ENCODE results near the gene PDE4D.

DNA sequence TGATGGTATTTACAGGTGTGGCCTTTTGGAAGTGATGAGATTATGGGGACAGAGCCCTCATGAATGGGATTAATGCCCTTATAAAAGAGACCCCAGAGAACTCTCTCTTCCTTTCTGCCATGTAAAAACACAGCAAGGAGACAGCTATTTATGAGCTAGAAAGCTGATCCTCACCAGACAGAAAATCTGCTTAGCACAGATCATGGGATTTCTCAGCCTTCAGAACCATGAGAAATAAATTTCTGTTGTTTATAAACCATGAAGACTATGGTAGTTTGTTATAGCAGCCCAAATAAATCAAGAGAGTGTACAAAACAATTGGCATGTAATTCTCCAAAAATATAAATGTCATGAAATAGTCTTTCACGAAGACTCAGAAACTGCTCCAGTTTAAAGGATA is 211.0 kb downstream of the PDE4D start:
- TF ChIP-seq, protein P1, sequence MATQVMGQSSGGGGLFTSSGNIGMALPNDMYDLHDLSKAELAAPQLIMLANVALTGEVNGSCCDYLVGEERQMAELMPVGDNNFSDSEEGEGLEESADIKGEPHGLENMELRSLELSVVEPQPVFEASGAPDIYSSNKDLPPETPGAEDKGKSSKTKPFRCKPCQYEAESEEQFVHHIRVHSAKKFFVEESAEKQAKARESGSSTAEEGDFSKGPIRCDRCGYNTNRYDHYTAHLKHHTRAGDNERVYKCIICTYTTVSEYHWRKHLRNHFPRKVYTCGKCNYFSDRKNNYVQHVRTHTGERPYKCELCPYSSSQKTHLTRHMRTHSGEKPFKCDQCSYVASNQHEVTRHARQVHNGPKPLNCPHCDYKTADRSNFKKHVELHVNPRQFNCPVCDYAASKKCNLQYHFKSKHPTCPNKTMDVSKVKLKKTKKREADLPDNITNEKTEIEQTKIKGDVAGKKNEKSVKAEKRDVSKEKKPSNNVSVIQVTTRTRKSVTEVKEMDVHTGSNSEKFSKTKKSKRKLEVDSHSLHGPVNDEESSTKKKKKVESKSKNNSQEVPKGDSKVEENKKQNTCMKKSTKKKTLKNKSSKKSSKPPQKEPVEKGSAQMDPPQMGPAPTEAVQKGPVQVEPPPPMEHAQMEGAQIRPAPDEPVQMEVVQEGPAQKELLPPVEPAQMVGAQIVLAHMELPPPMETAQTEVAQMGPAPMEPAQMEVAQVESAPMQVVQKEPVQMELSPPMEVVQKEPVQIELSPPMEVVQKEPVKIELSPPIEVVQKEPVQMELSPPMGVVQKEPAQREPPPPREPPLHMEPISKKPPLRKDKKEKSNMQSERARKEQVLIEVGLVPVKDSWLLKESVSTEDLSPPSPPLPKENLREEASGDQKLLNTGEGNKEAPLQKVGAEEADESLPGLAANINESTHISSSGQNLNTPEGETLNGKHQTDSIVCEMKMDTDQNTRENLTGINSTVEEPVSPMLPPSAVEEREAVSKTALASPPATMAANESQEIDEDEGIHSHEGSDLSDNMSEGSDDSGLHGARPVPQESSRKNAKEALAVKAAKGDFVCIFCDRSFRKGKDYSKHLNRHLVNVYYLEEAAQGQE (IDR thresholded peaks at IDR 0.05; ENCODE audit: low read depth, low read length), result no peak
- TF ChIP-seq KDM1A (IDR thresholded peaks at IDR 0.05; ENCODE audit: borderline replicate concordance) (no peak), HCFC1 (IDR thresholded peaks at IDR 0.05; ENCODE audit: low read length) (no peak), JUNB (IDR thresholded peaks at IDR 0.05) (no peak), CHD1 (IDR thresholded peaks at IDR 0.05; ENCODE audit: low read depth, low read length) (no peak), EP300 (IDR thresholded peaks at IDR 0.05; ENCODE audit: borderline replicate concordance in 1 of 2, control insufficient read depth in 1 of 2, low read depth in 2 of 2, low read length in 2 of 2) (no peak), EZH2 (IDR thresholded peaks at IDR 0.05; ENCODE audit: borderline replicate concordance, control insufficient read depth, low read depth, low read length) (no peak), ZNF217 (IDR thresholded peaks at IDR 0.05) (no peak), BHLHE40 (IDR thresholded peaks at IDR 0.05; ENCODE audit: borderline replicate concordance in 1 of 2, low read depth in 2 of 2, low read length in 1 of 2) (no peak)
- TF ChIP-seq, protein P2, sequence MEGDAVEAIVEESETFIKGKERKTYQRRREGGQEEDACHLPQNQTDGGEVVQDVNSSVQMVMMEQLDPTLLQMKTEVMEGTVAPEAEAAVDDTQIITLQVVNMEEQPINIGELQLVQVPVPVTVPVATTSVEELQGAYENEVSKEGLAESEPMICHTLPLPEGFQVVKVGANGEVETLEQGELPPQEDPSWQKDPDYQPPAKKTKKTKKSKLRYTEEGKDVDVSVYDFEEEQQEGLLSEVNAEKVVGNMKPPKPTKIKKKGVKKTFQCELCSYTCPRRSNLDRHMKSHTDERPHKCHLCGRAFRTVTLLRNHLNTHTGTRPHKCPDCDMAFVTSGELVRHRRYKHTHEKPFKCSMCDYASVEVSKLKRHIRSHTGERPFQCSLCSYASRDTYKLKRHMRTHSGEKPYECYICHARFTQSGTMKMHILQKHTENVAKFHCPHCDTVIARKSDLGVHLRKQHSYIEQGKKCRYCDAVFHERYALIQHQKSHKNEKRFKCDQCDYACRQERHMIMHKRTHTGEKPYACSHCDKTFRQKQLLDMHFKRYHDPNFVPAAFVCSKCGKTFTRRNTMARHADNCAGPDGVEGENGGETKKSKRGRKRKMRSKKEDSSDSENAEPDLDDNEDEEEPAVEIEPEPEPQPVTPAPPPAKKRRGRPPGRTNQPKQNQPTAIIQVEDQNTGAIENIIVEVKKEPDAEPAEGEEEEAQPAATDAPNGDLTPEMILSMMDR (IDR thresholded peaks at IDR 0.05 in 2 of 3, conservative IDR thresholded peaks at IDR 0.05 in 1 of 3; ENCODE audit: control insufficient read depth in 2 of 3, extremely low read depth in 1 of 3, insufficient read depth in 1 of 3, low read depth in 3 of 3, low read length in 3 of 3), result no peak
- TF ChIP-seq, protein P3, sequence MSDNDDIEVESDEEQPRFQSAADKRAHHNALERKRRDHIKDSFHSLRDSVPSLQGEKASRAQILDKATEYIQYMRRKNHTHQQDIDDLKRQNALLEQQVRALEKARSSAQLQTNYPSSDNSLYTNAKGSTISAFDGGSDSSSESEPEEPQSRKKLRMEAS (IDR thresholded peaks at IDR 0.05; ENCODE audit: low read depth, low read length), result no peak

Measured in GM12878 (cell line).